ENCODE data around the gene TMEM232. TPM values are rescaled to one million over a fixed set of nuclear protein-coding genes. Genes with fewer than 3 reads are reported as not detected.

The TMEM232 gene
- polyA plus RNA-seq, 1 donor (not counting 4 experiments of a cell fraction or from before 2014, with no cell fraction given): 1.00 TPM

DNA sequence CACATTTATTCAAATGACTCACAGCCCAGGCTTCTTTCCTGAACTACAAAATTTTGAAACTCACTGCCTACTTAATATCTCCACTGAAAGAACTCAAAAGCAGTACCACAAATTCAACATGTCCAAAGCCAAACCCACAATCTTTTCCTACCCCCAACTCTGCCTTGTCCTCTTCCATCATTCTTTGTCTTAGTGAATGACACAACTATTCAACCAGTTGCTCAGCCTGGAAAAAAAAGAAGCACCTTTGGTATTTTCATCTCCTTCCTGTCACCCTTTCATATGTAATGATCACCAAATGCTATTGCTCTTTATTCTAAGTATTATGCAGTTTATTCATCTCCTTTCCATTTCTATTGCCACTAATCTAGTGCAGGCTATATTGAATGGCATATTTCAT is 216.3 kb downstream of the TMEM232 start:
- TF ChIP-seq, protein P1, sequence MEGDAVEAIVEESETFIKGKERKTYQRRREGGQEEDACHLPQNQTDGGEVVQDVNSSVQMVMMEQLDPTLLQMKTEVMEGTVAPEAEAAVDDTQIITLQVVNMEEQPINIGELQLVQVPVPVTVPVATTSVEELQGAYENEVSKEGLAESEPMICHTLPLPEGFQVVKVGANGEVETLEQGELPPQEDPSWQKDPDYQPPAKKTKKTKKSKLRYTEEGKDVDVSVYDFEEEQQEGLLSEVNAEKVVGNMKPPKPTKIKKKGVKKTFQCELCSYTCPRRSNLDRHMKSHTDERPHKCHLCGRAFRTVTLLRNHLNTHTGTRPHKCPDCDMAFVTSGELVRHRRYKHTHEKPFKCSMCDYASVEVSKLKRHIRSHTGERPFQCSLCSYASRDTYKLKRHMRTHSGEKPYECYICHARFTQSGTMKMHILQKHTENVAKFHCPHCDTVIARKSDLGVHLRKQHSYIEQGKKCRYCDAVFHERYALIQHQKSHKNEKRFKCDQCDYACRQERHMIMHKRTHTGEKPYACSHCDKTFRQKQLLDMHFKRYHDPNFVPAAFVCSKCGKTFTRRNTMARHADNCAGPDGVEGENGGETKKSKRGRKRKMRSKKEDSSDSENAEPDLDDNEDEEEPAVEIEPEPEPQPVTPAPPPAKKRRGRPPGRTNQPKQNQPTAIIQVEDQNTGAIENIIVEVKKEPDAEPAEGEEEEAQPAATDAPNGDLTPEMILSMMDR (optimal IDR thresholded peaks at IDR 0.05 in 1 of 3, IDR thresholded peaks at IDR 0.05 in 1 of 3, conservative IDR thresholded peaks at IDR 0.05 in 1 of 3; ENCODE audit: extremely low read depth in 1 of 3, insufficient read depth in 2 of 3, low read length in 3 of 3): no peak
- no peak for TF ChIP-seq EZH2 (IDR thresholded peaks at IDR 0.05; ENCODE audit: low read length)
- no peaks in the 10 kb centered on the region for H3K9me3 ChIP-seq (ENCODE audit: control insufficient read depth, low read depth, low read length)
- H4K20me1 ChIP-seq (ENCODE audit: control insufficient read depth, extremely low read depth, insufficient read depth, low read length): no peaks in the 10 kb centered on the region
- H3K4me3 ChIP-seq (ENCODE audit: control insufficient read depth in 2 of 3, extremely low read depth in 1 of 3, insufficient read depth in 2 of 3, low read depth in 1 of 3, low read length in 3 of 3): no peak overlapping the region
- no peak overlapping the region for H3K27ac ChIP-seq (ENCODE audit: control insufficient read depth, insufficient read depth, low read length)
- DNase-seq (ENCODE audit: low read depth, low spot score) (no peak), FAIRE-seq (no peak)
- no peak overlapping the region for H2AFZ ChIP-seq (ENCODE audit: control insufficient read depth, low read length)
- no peaks in the 10 kb centered on the region for H3K79me2 ChIP-seq (ENCODE audit: control insufficient read depth, insufficient read depth, low read length)
- dilution Hi-C loops (cut with MboI; ENCODE audit: extremely low pct_ligation_motif_present, low sequenced_read_pairs): no loop called here
- H3K9ac ChIP-seq (ENCODE audit: control insufficient read depth, extremely low read depth, insufficient read depth, low read length): no peak overlapping the region
- H3K27me3 ChIP-seq (ENCODE audit: control insufficient read depth, extremely low read depth, insufficient read depth, low read length): no peaks in the 10 kb centered on the region
- no peaks in the 10 kb centered on the region for H3K36me3 ChIP-seq (ENCODE audit: control insufficient read depth in 2 of 2, extremely low read depth in 1 of 2, insufficient read depth in 2 of 2, low read length in 2 of 2)
- no peak overlapping the region for H3K4me2 ChIP-seq (ENCODE audit: control insufficient read depth, extremely low read depth, insufficient read depth, low read depth, low read length)
- no peaks in the 10 kb centered on the region for H3K9me1 ChIP-seq (ENCODE audit: control insufficient read depth, extremely low read depth, insufficient read depth, low read length)
- H3K4me1 ChIP-seq (ENCODE audit: control insufficient read depth, extremely low read depth, insufficient read depth, low read length): no peaks in the 10 kb centered on the region

DNA sequence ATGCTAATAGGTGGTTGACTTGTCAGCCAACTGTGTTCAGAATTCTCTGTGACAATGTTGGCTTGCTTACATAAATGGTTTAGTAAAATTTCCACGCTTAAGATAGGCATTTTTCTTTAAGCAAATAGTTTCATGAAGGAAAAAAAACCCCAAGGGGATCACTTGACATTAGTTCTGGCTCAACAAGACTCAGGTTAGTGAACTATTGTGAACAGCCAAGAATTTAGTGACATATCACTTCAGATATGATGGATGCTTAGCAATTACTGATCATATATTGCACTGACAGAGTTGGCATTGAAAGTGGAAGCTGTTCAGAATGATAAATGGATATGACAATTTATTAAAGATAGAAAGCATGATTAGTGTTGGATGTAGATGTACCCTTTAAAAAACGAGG is 218.5 kb downstream of the TMEM232 start:
- Histone ChIP-seq H3K4me3 (ENCODE audit: control insufficient read depth in 2 of 3, extremely low read depth in 1 of 3, insufficient read depth in 2 of 3, low read depth in 1 of 3, low read length in 3 of 3) (no peak overlapping the region), H3K4me1 (ENCODE audit: control insufficient read depth, extremely low read depth, insufficient read depth, low read length) (no peaks in the 10 kb centered on the region), H3K9me3 (ENCODE audit: control insufficient read depth, low read depth, low read length) (no peaks in the 10 kb centered on the region), H3K27ac (ENCODE audit: control insufficient read depth, insufficient read depth, low read length) (no peak overlapping the region), H3K4me2 (ENCODE audit: control insufficient read depth, extremely low read depth, insufficient read depth, low read depth, low read length) (no peak overlapping the region), H3K9me1 (ENCODE audit: control insufficient read depth, extremely low read depth, insufficient read depth, low read length) (no peaks in the 10 kb centered on the region), H3K36me3 (ENCODE audit: control insufficient read depth in 2 of 2, extremely low read depth in 1 of 2, insufficient read depth in 2 of 2, low read length in 2 of 2) (no peaks in the 10 kb centered on the region), H3K79me2 (ENCODE audit: control insufficient read depth, insufficient read depth, low read length) (no peaks in the 10 kb centered on the region), H2AFZ (ENCODE audit: control insufficient read depth, low read length) (no peak overlapping the region), H3K27me3 (ENCODE audit: control insufficient read depth, extremely low read depth, insufficient read depth, low read length) (no peaks in the 10 kb centered on the region), H3K9ac (ENCODE audit: control insufficient read depth, extremely low read depth, insufficient read depth, low read length) (no peak overlapping the region), H4K20me1 (ENCODE audit: control insufficient read depth, extremely low read depth, insufficient read depth, low read length) (no peaks in the 10 kb centered on the region)
- TF ChIP-seq, protein P1 (optimal IDR thresholded peaks at IDR 0.05 in 1 of 3, IDR thresholded peaks at IDR 0.05 in 1 of 3, conservative IDR thresholded peaks at IDR 0.05 in 1 of 3; ENCODE audit: extremely low read depth in 1 of 3, insufficient read depth in 2 of 3, low read length in 3 of 3): no peak
- TF ChIP-seq EZH2 (IDR thresholded peaks at IDR 0.05; ENCODE audit: low read length): no peak
- no peak for DNase-seq (ENCODE audit: low read depth, low spot score)
- dilution Hi-C loops (cut with MboI; ENCODE audit: extremely low pct_ligation_motif_present, low sequenced_read_pairs): no loop called here
- FAIRE-seq: no peak

All from keratinocyte (primary cell).